HG03135 (cell line): ENCODE data around the gene IPO4.

Experiments used
- ATAC-seq: cut with Tn5 transposase; IDR thresholded peaks from one replicate; pipeline ENCODE4 v1.9.1; 2021; ENCODE audit warnings: mild to moderate bottlenecking, moderate library complexity; ENCODE audit not compliant: unreplicated experiment

The IPO4 gene

GRCh38 chr14:24178399-24179178 lies 10.0 kb downstream of the IPO4 start:
- no peak for ATAC-seq

- no peak for ATAC-seq
Measured at GRCh38 chr14:24177891-24178290, 10.7 kb downstream of the IPO4 start.

GRCh38 chr14:24177041-24177825 lies 11.4 kb downstream of the IPO4 start:
- no peak for ATAC-seq

- ATAC-seq, result no peak
Measured at GRCh38 chr14:24176599-24176998, 12.0 kb downstream of the IPO4 start.

- ATAC-seq, result no peak
Measured at GRCh38 chr14:24172871-24173281, 15.7 kb downstream of the IPO4 start.

- no peak for ATAC-seq
Measured at GRCh38 chr14:24172261-24172860, 16.3 kb downstream of the IPO4 start.

- peak; percentile 85 for ATAC-seq
Measured at GRCh38 chr14:24171422-24172260, 17.0 kb downstream of the IPO4 start, which contains the start of gene REC8. TSS of gene REC8 (plus strand) at chr14:24172080. CDS start at chr14:24172553, 473 bp downstream.

GRCh38 chr14:24167469-24168114 lies 21.0 kb downstream of the IPO4 start:
- no peak for ATAC-seq

GRCh38 chr14:24165785-24166184 lies 22.8 kb downstream of the IPO4 start:
- no peak for ATAC-seq

- no peak for ATAC-seq
Measured at GRCh38 chr14:24164518-24164991, 24.1 kb downstream of the IPO4 start.

GRCh38 chr14:24162093-24162492 lies 26.5 kb downstream of the IPO4 start:
- ATAC-seq, result no peak

- peak; percentile 78 for ATAC-seq
Measured at GRCh38 chr14:24160850-24161804, 27.5 kb downstream of the IPO4 start, which contains the start of gene IRF9. TSS of gene IRF9 (plus strand) at chr14:24161265. CDS start at chr14:24162145, 880 bp downstream.

GRCh38 chr14:24160499-24160849 lies 28.1 kb downstream of the IPO4 start:
- ATAC-seq, result peak; percentile 6

- ATAC-seq, result no peak
Measured at GRCh38 chr14:24159777-24160498, 28.7 kb downstream of the IPO4 start.

- ATAC-seq, result no peak
Measured at GRCh38 chr14:24157331-24157730, 31.3 kb downstream of the IPO4 start.

- ATAC-seq, result no peak
Measured at GRCh38 chr14:24156840-24157239, 31.8 kb downstream of the IPO4 start.

- no peak for ATAC-seq
Measured at GRCh38 chr14:24155100-24155499, 33.5 kb downstream of the IPO4 start.

GRCh38 chr14:24151404-24152080 lies 37.1 kb downstream of the IPO4 start:
- no peak for ATAC-seq
